Measurements from ENCODE around the gene SRPX2.
A peak's percentile ranks its signal among the peaks of the same experiment; 100 is the strongest.
"Not testable (repeated sequence)": the region's sequence is repeated elsewhere in the genome, so short reads cannot be mapped to it uniquely, and the experiment has no call there.

Gene SRPX2

GRCh38 chrX:100695302-100695701, 51.3 kb downstream of the SRPX2 start:
- H3K9me3 ChIP-seq, result no peaks in the 10 kb centered on the region
- 0 out of 2 replicates have a peak, but pooled peaks cover 4% of the 10 kb centered on the region for H3K36me3 ChIP-seq (replicated peaks)
- peak; percentile 27 to 29 for DNase-seq (ENCODE audit: low spot score in 2 of 2)
- H3K27me3 ChIP-seq (ENCODE audit: low read depth), result no peaks in the 10 kb centered on the region
- in situ Hi-C loops (cut with MboI; ENCODE audit: low sequenced_read_pairs), result no loop called here
- no peak overlapping the region for H3K4me3 ChIP-seq
- peaks cover 14% of the 10 kb centered on the region for H3K4me1 ChIP-seq

- in situ Hi-C loops (cut with MboI; ENCODE audit: low sequenced_read_pairs), result no loop called here
- peaks cover 14% of the 10 kb centered on the region for H3K4me1 ChIP-seq
These were observed 52.0 kb downstream of the SRPX2 start for GRCh38 chrX:100695991-100696390.

GRCh38 chrX:100696699-100697351, 52.8 kb downstream of the SRPX2 start:
- no peak overlapping the region for H3K4me3 ChIP-seq
- in situ Hi-C loops (cut with MboI; ENCODE audit: low sequenced_read_pairs), result no loop called here
- H3K27me3 ChIP-seq (ENCODE audit: low read depth), result no peaks in the 10 kb centered on the region
- no peaks in the 10 kb centered on the region for H3K9me3 ChIP-seq
- peaks cover 14% of the 10 kb centered on the region for H3K4me1 ChIP-seq
- 0 out of 2 replicates have a peak, but pooled peaks cover 4% of the 10 kb centered on the region for H3K36me3 ChIP-seq (replicated peaks)
- no peak for DNase-seq (ENCODE audit: low spot score in 2 of 2)

More at GRCh38 chrX:100695991-100696390, 52.0 kb downstream of the SRPX2 start:
- Histone ChIP-seq H3K9me3 (no peaks in the 10 kb centered on the region), H3K27me3 (ENCODE audit: low read depth) (no peaks in the 10 kb centered on the region), H3K36me3 (replicated peaks) (0 out of 2 replicates have a peak, but pooled peaks cover 4% of the 10 kb centered on the region), H3K4me3 (no peak overlapping the region)
- DNase-seq (ENCODE audit: low spot score in 2 of 2), result no peak

GRCh38 chrX:100698551-100698950, 54.6 kb downstream of the SRPX2 start:
- Histone ChIP-seq H3K9me3 (no peaks in the 10 kb centered on the region), H3K4me3 (no peak overlapping the region), H3K4me1 (peaks cover 13% of the 10 kb centered on the region), H3K36me3 (replicated peaks) (0 out of 2 replicates have a peak, but pooled peaks cover 4% of the 10 kb centered on the region), H3K27me3 (ENCODE audit: low read depth) (no peaks in the 10 kb centered on the region)
- DNase-seq (ENCODE audit: low spot score in 2 of 2), result no peak
- in situ Hi-C loops (cut with MboI; ENCODE audit: low sequenced_read_pairs), result no loop called here

DNA sequence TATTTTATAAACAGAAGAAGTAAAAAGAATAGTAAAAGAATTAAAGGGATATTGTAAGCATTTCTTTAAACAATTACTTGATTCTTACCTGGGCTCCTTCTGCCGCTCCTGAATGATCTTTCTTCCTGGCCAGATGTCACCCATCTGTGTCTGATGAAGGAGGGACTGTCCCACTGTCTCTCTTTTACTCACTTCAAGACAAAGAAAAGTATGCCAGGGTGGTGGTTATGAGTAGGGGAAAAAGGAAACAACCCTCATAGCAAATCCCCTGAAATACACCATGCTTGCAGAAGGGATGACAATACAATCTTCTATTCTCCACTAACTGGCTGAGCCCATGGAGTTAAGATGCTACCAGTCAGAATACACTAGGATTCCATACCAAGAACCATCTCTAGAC, 56.8 kb downstream of the SRPX2 start:
- Histone ChIP-seq H3K9me3 (no peaks in the 10 kb centered on the region), H3K4me1 (no peaks in the 10 kb centered on the region; the same call in 1 of the 2 replicates), H3K4me3 (no peak overlapping the region), H3K36me3 (replicated peaks) (no peaks in the 10 kb centered on the region), H3K27me3 (ENCODE audit: low read depth) (no peaks in the 10 kb centered on the region)
- no peak for DNase-seq (ENCODE audit: low spot score in 2 of 2)
- in situ Hi-C loops (cut with MboI; ENCODE audit: low sequenced_read_pairs), result no loop called here

- Histone ChIP-seq H3K4me3 (no peak overlapping the region), H3K4me1 (peaks cover 3% of the 10 kb centered on the region; the same call in 1 of the 2 replicates), H3K36me3 (replicated peaks) (no peaks in the 10 kb centered on the region), H3K27me3 (ENCODE audit: low read depth) (no peaks in the 10 kb centered on the region), H3K9me3 (no peaks in the 10 kb centered on the region; the same call in 1 of the 2 replicates)
- in situ Hi-C loops (cut with MboI; ENCODE audit: low sequenced_read_pairs), result no loop called here
- no peak for DNase-seq (ENCODE audit: low spot score in 2 of 2)
These were observed 60.7 kb downstream of the SRPX2 start for GRCh38 chrX:100704581-100705203.

GRCh38 chrX:100710816-100711215, 66.8 kb downstream of the SRPX2 start:
- in situ Hi-C loops (cut with MboI; ENCODE audit: low sequenced_read_pairs), result no loop called here
- Histone ChIP-seq H3K27me3 (ENCODE audit: low read depth) (no peaks in the 10 kb centered on the region), H3K4me3 (no peak overlapping the region), H3K36me3 (replicated peaks) (no peaks in the 10 kb centered on the region), H3K9me3 (no peaks in the 10 kb centered on the region; the same call in 1 of the 2 replicates), H3K4me1 (peaks cover 10% of the 10 kb centered on the region)
- peak; percentile 22 to 29 for DNase-seq (ENCODE audit: low spot score in 2 of 2)

GRCh38 chrX:100717363-100717762, 73.4 kb downstream of the SRPX2 start:
- Histone ChIP-seq H3K36me3 (replicated peaks) (no peaks in the 10 kb centered on the region), H3K4me3 (no peak overlapping the region), H3K27me3 (ENCODE audit: low read depth) (no peaks in the 10 kb centered on the region), H3K9me3 (no peaks in the 10 kb centered on the region), H3K4me1 (peaks cover 8% of the 10 kb centered on the region)
- DNase-seq (ENCODE audit: low spot score in 2 of 2), result no peak
- in situ Hi-C loops (cut with MboI; ENCODE audit: low sequenced_read_pairs), result no loop called here

- H3K4me1 ChIP-seq, result peaks cover 8% of the 10 kb centered on the region
- DNase-seq (ENCODE audit: low spot score in 2 of 2), result no peak
- no peaks in the 10 kb centered on the region for H3K27me3 ChIP-seq (ENCODE audit: low read depth)
- H3K4me3 ChIP-seq, result no peak overlapping the region
- H3K9me3 ChIP-seq, result no peaks in the 10 kb centered on the region
- no peaks in the 10 kb centered on the region for H3K36me3 ChIP-seq (replicated peaks)
- in situ Hi-C loops (cut with MboI; ENCODE audit: low sequenced_read_pairs), result no loop called here
These were observed 75.1 kb downstream of the SRPX2 start for GRCh38 chrX:100719139-100719538.

GRCh38 chrX:100720301-100720700, 76.3 kb downstream of the SRPX2 start:
- DNase-seq (ENCODE audit: low spot score in 2 of 2), result peak in 1 of 2 experiments; percentile 28
- no peaks in the 10 kb centered on the region for H3K27me3 ChIP-seq (ENCODE audit: low read depth)
- peaks cover 8% of the 10 kb centered on the region for H3K4me1 ChIP-seq
- H3K36me3 ChIP-seq (replicated peaks), result no peaks in the 10 kb centered on the region
- H3K4me3 ChIP-seq, result no peak overlapping the region
- in situ Hi-C loops (cut with MboI; ENCODE audit: low sequenced_read_pairs), result no loop called here
- H3K9me3 ChIP-seq, result no peaks in the 10 kb centered on the region

DNA sequence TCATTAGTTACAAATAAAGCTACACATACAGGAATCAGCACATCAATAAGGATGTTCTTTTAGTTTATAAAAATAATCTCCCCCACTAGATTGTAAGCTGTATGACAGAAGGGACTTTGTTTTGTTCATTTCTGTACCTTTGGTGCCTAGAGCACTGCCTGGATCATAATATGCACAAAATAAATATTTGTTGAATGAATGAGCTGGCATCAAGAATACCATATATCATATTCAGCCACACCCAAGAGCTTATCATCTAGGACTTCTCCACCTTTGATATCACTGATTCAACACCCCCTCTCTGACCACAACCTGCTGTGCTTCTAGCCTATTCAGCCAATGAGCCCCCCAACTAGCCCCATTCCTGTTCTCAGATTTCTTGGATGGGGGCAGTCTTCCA, 77.3 kb downstream of the SRPX2 start:
- H3K27me3 ChIP-seq (ENCODE audit: low read depth), result no peaks in the 10 kb centered on the region
- in situ Hi-C loops (cut with MboI; ENCODE audit: low sequenced_read_pairs), result no loop called here
- DNase-seq (ENCODE audit: low spot score in 2 of 2), result no peak
- H3K4me1 ChIP-seq, result peaks cover 8% of the 10 kb centered on the region
- no peak overlapping the region for H3K4me3 ChIP-seq
- no peaks in the 10 kb centered on the region for H3K36me3 ChIP-seq (replicated peaks)
- no peaks in the 10 kb centered on the region for H3K9me3 ChIP-seq

DNA sequence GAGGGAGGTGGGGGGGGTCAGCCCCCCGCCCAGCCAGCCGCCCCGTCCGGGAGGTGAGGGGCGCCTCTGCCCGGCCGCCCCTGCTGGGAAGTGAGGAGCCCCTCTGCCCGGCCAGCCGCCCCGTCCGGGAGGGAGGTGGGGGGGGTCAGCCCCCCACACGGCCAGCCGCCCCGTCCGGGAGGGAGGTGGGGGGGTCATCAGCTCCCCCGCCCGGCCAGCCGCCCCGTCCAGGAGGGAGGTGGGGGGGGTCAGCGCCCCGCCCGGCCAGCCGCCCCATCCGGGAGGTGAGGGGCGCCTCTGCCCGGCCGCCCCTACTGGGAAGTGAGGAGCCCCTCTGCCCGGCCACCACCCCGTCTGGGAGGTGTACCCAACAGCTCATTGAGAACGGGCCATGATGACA, 80.0 kb downstream of the SRPX2 start:
- in situ Hi-C loops (cut with MboI; ENCODE audit: low sequenced_read_pairs); H3K36me3 ChIP-seq (replicated peaks); H3K27me3 ChIP-seq (ENCODE audit: low read depth); DNase-seq (ENCODE audit: low spot score in 2 of 2); H3K9me3 ChIP-seq; H3K4me3 ChIP-seq: not testable (repeated sequence)
- H3K4me1 ChIP-seq, result peaks cover 13% of the 10 kb centered on the region
